Activated CD4-positive, CD25-positive, alpha-beta regulatory T cell (primary cell): ENCODE data around the gene SLC2A3.
A peak's percentile ranks its signal among the peaks of the same experiment; 100 is the strongest.
"Not testable (repeated sequence)": the region's sequence is repeated elsewhere in the genome, so short reads cannot be mapped to it uniquely, and the experiment has no call there.

Experiments used
- DNase-seq, 4 experiments: peaks; one replicate each; lab custom pipeline; 2025; lab: John Stamatoyannopoulos, UW

The SLC2A3 gene

GRCh38 chr12:7951671-7952070, 15.7 kb upstream of the SLC2A3 start:
- no peak for DNase-seq

- not testable (repeated sequence) for DNase-seq
These were observed 14.4 kb upstream of the SLC2A3 start for GRCh38 chr12:7950230-7950943.

GRCh38 chr12:7948589-7949260, 12.7 kb upstream of the SLC2A3 start:
- DNase-seq = no peak

- DNase-seq = no peak
These were observed 11.0 kb upstream of the SLC2A3 start for GRCh38 chr12:7947011-7947410.

- not testable (repeated sequence) for DNase-seq
These were observed 8.8 kb upstream of the SLC2A3 start for GRCh38 chr12:7944760-7945159.

- DNase-seq = no peak
These were observed 4.9 kb upstream of the SLC2A3 start for GRCh38 chr12:7940906-7941305.

GRCh38 chr12:7937833-7938506, 2.0 kb upstream of the SLC2A3 start:
- no peak for DNase-seq

GRCh38 chr12:7934889-7935492, 996 bp downstream of the SLC2A3 start:
- DNase-seq = no peak

- DNase-seq = no peak
These were observed 1.7 kb downstream of the SLC2A3 start for GRCh38 chr12:7934091-7934888.

GRCh38 chr12:7933255-7933726, 2.7 kb downstream of the SLC2A3 start:
- DNase-seq = peak; percentile 26 to 72 (median 54)

GRCh38 chr12:7932599-7933240, 3.3 kb downstream of the SLC2A3 start:
- DNase-seq = not testable (repeated sequence)

- no peak for DNase-seq
These were observed 6.7 kb downstream of the SLC2A3 start for GRCh38 chr12:7929083-7929792.

- DNase-seq = no peak
These were observed 8.5 kb downstream of the SLC2A3 start for GRCh38 chr12:7927470-7927869.

- DNase-seq = not testable (repeated sequence)
These were observed 9.8 kb downstream of the SLC2A3 start for GRCh38 chr12:7926068-7926666.

- DNase-seq = no peak
These were observed 12.4 kb downstream of the SLC2A3 start for GRCh38 chr12:7923241-7924236.

- not testable (repeated sequence) for DNase-seq
These were observed 14.8 kb downstream of the SLC2A3 start for GRCh38 chr12:7921181-7921580.

GRCh38 chr12:7918268-7918590, 17.8 kb downstream of the SLC2A3 start:
- not testable (repeated sequence) for DNase-seq

- DNase-seq = no peak
These were observed 18.4 kb downstream of the SLC2A3 start for GRCh38 chr12:7917392-7918267.
